Erythroblast (primary cell): ENCODE results near the gene CNGA1.

Source experiments
- GATA1 ChIP-seq: IDR thresholded peaks from 2 replicates; pipeline ENCODE4 v1.6.1; 2011; ENCODE audit warnings: low read depth, mild to moderate bottlenecking, control low read depth, low read length, moderate library complexity
- POLR2A ChIP-seq: IDR thresholded peaks from 2 replicates; pipeline ENCODE4 v1.6.1; 2011; ENCODE audit warnings: mild to moderate bottlenecking, low read length

GRCh38 chr4:47930971-47931804 lies 85.3 kb downstream of the CNGA1 start:
- no peak for TF ChIP-seq POLR2A
- TF ChIP-seq GATA1, result no peak
